ENCODE measurements around the gene AOAH.

AOAH gene

DNA sequence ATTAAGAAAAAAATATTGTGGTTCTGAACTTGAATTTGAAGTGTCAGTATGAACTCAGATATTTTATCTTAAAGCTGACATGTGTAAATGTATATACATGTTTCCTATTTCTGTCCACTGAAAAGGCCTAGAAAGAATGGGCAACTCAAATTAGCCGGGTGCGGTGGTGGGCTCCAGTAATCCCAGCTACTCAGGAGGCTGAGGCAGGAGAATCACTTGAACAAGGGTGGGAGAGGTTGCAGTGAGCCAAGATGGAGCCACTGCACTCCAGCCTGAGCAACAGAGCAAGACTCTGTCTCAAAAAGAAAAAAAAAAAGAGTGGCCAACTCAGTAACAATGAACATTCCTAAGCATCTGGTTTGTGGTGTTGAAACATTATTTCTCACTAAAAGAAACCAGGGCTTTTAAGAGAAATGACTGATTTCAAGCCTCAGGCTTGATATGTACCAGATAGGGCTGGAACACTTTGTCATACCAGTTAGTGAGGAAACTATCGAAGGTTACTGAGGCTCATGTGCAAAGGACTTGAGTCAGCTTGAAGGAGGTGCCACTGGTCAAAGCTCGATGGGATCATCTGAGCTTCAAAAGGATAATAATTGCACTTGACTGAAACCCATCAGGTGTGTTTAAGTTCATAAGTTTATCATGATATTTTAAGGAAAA, 40.5 kb downstream of the AOAH start:
- Histone ChIP-seq H3K27me3 (ENCODE audit: insufficient read depth, poor library complexity, severe bottlenecking) (no peaks in the 10 kb centered on the region), H3K27ac (replicated peaks) (no peak overlapping the region), H3K4me3 (replicated peaks; ENCODE audit: insufficient read depth, low read length) (no peak overlapping the region)
- TF ChIP-seq POLR2AphosphoS5 (IDR thresholded peaks at IDR 0.05; ENCODE audit: low read depth) (no peak), SPI1 (IDR thresholded peaks at IDR 0.05; ENCODE audit: borderline replicate concordance, low read depth) (no peak), REST (IDR thresholded peaks at IDR 0.05; ENCODE audit: insufficient replicate concordance, low read depth) (no peak), GABPA (IDR thresholded peaks at IDR 0.05; ENCODE audit: low read depth) (no peak)
- TF ChIP-seq, protein P1, sequence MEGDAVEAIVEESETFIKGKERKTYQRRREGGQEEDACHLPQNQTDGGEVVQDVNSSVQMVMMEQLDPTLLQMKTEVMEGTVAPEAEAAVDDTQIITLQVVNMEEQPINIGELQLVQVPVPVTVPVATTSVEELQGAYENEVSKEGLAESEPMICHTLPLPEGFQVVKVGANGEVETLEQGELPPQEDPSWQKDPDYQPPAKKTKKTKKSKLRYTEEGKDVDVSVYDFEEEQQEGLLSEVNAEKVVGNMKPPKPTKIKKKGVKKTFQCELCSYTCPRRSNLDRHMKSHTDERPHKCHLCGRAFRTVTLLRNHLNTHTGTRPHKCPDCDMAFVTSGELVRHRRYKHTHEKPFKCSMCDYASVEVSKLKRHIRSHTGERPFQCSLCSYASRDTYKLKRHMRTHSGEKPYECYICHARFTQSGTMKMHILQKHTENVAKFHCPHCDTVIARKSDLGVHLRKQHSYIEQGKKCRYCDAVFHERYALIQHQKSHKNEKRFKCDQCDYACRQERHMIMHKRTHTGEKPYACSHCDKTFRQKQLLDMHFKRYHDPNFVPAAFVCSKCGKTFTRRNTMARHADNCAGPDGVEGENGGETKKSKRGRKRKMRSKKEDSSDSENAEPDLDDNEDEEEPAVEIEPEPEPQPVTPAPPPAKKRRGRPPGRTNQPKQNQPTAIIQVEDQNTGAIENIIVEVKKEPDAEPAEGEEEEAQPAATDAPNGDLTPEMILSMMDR (IDR thresholded peaks at IDR 0.05; ENCODE audit: insufficient read depth, low read length): no peak
- DNase-seq (ENCODE audit: low read depth in 1 of 2, low spot score in 1 of 2): no peak

DNA sequence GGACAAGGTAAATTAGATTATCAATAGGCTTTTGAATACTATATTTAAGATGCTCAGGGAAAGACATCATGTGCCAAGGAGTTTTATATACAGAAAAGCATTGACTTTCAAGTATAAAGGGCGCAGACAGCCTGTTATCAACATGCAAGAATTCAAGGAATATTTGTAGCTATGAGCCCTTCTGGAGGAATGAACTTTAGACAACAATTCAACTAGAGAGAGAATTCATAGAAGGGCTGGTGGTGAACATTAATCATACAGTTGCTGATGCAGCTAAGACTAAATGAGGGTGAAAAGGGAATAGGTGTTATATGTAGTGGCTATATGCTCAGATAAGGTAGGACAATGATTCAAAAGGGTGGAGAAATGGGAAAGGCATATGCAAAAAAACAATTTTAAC, 41.2 kb downstream of the AOAH start:
- Histone ChIP-seq H3K4me3 (replicated peaks; ENCODE audit: insufficient read depth, low read length) (no peak overlapping the region), H3K27ac (replicated peaks) (no peak overlapping the region), H3K27me3 (ENCODE audit: insufficient read depth, poor library complexity, severe bottlenecking) (no peaks in the 10 kb centered on the region)
- TF ChIP-seq POLR2AphosphoS5 (IDR thresholded peaks at IDR 0.05; ENCODE audit: low read depth): no peak
- no peak for TF ChIP-seq SPI1 (IDR thresholded peaks at IDR 0.05; ENCODE audit: borderline replicate concordance, low read depth)
- no peak for DNase-seq (ENCODE audit: low read depth in 1 of 2, low spot score in 1 of 2)

GRCh38 chr7:36682102-36682501, 42.2 kb downstream of the AOAH start:
- Histone ChIP-seq H3K27me3 (ENCODE audit: insufficient read depth, poor library complexity, severe bottlenecking) (no peaks in the 10 kb centered on the region), H3K27ac (replicated peaks) (no peak overlapping the region), H3K4me3 (replicated peaks; ENCODE audit: insufficient read depth, low read length) (no peak overlapping the region)
- no peak for TF ChIP-seq POLR2AphosphoS5 (IDR thresholded peaks at IDR 0.05; ENCODE audit: low read depth)
- no peak for DNase-seq (ENCODE audit: low read depth in 1 of 2, low spot score in 1 of 2)

DNA sequence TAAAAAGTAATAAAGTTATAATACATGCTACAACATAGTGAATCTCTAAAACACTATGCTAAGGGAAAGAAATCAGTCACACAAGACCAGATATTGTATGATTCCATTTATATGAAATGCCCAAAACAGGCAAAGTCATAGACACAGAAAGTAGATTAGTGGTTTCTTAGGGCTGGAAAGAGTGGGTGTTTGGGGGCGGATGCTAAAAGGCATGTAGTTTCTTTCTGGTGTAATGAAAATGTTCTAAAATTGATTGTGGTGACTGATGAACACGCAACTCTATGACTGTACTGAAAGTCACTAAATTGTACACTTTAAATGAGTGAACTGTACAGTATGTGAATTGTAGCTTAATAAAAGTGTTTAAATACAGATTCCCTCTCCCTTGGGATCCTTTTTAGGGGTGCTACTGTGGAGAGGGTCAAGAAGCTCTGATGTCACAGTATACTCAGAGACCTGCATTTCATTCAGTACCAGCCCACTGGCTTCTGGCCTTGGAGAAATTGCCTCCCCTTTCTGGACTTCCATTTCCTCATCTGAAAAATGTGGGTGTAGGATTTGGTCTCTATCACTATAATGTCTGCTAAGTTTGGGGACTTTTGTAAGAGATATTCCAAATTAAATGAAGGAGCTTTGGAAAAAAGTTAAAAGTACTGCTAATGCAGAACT, 46.4 kb downstream of the AOAH start:
- Histone ChIP-seq H3K27ac (replicated peaks) (no peak overlapping the region), H3K4me3 (replicated peaks; ENCODE audit: insufficient read depth, low read length) (no peak overlapping the region), H3K27me3 (ENCODE audit: insufficient read depth, poor library complexity, severe bottlenecking) (no peaks in the 10 kb centered on the region)
- no peak for DNase-seq (ENCODE audit: low read depth in 1 of 2, low spot score in 1 of 2)
- TF ChIP-seq SPI1 (IDR thresholded peaks at IDR 0.05; ENCODE audit: borderline replicate concordance, low read depth): no peak

DNA sequence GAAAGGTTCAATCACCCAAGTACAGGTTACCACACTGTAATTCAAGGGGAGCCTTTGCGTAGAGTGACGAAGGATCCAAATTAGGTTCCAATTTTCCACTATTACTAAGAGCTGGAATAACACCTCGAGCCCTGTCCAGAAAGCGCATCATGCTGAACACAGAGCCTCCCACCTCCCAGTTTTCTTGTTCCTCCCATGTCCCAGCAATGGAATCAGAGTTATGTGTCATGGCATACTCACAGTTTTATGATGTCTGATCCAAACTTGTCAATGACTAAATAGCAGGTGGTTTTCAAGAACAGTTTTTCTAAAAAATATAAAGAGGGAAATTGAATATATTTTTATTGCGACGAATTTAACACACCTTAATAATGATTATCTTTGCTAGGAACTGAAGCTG, 50.6 kb downstream of the AOAH start:
- Histone ChIP-seq H3K27me3 (ENCODE audit: insufficient read depth, poor library complexity, severe bottlenecking) (no peaks in the 10 kb centered on the region), H3K4me3 (replicated peaks; ENCODE audit: insufficient read depth, low read length) (no peak overlapping the region), H3K27ac (replicated peaks) (no peak overlapping the region)
- TF ChIP-seq SPI1 (IDR thresholded peaks at IDR 0.05; ENCODE audit: borderline replicate concordance, low read depth): no peak
- TF ChIP-seq GABPA (IDR thresholded peaks at IDR 0.05; ENCODE audit: low read depth): no peak
- no peak for TF ChIP-seq REST (IDR thresholded peaks at IDR 0.05; ENCODE audit: insufficient replicate concordance, low read depth)
- TF ChIP-seq, protein P1 (IDR thresholded peaks at IDR 0.05; ENCODE audit: insufficient read depth, low read length): no peak
- no peak for TF ChIP-seq POLR2AphosphoS5 (IDR thresholded peaks at IDR 0.05; ENCODE audit: low read depth)
- DNase-seq (ENCODE audit: low read depth in 1 of 2, low spot score in 1 of 2): no peak
